Measurements from ENCODE around the gene RNASE8.
A peak's percentile ranks its signal among the peaks of the same experiment; 100 is the strongest.

The RNASE8 gene

DNA sequence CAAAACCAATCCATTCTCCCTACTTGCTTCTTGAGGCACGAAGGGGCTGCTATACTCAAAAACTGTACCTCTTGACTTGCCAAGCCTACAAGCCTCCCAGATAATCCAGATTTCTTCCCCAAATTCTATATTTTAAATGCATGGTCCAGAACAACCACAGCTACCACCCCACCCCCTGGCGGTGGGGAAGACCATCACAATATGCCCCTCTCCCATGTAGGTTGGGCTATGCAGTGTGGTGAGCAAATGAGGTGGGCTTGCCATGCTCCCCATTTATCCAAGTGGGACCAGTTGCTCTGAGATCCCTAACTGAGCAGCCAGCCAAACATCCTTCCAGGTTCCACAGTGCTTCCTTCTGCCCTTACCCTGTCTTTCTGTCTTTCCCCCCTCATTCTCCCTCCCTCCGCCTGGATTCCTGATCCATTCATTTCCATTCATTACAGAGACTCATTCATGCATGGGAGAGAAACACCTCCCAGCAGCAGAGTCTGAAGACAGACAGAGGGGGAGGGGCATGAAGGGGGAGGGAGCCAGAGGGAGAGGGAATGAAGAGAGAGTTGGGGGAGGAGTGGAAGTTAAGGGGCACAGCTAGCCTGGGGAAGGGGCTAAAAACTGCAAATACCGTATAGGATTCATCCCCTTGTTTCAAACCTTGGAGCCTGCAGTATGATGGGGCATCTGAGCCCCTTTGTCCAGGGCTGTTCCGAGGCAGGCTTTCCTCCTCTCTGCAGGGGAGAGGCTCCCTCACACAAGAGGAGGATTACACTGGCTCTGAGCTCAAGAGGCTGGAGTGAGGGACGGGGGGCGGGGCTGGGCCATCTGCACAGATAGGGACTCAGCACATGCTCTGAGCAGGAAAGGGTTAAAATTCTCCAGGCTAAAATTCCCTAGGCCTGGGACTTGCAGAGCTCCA is 36.4 kb downstream of the RNASE8 start:
- DNase-seq = peak; percentile 60

DNA sequence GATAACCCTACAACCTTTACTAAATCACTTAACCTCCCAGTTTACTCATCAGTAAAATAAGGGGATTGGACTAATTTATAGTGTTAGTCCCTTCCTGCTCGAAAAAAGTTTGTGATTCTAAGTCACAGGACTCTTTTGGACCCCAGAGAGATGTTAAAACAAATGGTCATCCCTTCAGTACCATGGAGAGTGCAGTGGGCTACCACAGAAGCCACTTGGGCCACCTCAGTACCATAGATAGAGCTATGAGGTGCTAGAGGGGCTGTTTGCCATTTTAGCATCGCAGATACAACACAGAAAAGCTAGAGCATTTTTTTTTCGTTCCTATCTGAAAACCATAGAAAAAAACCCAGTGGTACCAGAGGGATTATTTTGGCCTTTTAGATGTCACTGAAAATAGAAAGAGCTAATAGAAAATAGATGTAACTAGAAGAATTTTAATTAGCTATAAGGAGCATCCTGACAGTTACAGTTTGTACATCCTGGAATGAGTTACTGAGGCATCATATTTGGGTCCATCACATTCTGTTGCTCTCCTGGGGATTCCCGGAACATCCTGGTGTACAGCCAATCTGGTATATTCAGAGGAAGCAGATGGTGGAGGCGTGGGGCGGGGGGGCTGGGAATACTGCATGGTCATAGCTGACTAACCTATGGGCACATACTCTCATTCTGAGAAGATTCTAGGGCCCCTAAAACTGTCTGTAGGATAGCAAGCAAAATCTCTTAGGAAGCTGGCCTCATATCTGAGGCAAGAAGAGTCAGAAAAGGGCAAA is 38.0 kb downstream of the RNASE8 start:
- no peak for DNase-seq

DNA sequence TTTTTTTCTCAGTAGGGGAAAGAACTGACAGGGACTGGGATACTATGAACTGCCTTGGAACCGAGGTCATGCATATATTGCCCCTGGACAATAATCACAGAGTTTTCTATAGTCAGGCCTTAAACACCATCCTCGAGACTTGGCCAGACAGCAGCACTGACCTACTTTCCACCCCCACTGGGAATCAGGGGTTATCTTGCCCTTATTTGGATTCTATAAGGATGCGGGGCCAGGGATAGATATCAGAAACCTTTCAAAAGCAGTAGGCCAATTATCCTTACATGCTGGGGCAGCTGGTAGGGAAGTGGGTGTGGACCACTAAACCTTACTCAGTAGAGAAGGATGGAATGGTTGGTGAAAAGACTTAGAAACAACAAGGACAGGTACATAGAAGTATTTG is 38.8 kb downstream of the RNASE8 start:
- DNase-seq = no peak

- no peak for DNase-seq
Observed at GRCh38 chr14:21096978-21097635, 39.5 kb downstream of the RNASE8 start.

DNA sequence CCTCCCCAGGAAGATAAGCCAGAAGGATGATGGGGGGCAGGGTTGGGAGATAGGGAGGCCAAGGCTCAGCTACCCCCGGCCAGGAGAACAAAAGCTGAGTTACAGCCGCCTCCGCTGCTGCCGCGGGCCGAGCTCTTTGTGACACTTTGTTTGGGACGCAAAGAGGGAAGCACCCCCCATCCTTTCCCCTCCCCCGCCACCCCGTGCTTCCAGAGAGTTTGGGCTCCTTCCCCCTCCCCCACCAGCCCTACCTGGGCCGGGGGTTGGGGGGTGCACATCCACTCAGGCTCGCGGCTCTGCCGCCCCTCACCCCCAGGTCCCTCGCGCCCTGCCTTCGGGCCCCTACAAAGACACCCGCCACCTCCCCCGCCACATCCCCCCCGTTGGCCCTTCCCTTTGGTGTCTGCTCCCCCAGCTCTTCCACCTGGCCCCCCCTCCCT is 40.0 kb downstream of the RNASE8 start:
- no peak for DNase-seq

DNA sequence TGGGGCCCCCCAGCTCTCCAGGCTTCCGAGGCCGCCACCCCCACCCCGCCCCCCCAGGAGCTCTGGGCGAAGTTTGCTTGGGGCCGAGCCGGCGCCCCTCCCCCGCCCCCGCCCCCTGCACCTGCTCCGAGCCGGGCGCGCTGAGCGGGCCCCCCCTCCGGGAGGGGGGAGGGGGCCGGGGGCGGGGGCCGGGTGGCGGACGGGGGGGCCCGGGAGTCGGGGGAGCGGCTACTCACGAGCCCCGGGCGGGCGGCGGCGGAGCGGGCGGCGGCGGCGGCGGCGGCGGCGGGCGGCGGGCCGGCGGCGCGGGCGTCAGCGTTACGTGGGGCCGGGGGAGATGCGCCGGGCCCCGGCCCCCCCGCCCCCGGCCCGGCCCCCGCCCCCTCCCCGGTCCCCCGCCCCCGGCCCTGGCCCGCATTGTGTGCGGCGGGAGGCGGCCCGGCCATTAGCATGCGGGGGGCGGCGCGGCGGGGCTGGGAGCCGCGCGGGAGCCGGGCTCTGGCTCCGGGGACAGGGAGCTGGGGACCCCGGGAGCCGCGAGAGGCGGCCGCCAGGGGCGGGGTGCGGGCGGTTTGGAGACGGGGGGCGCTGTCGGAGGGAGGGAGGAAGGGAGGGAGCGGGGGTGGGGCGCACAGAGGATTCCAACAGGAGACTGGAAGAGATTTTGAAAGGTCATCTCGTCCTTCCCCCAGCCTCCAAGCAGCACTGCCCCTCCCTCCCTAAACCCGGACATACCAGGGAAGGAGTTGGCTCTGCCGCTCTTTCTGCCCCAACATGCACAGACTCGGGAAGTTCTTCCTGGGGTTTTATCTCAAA is 40.7 kb downstream of the RNASE8 start, which contains the start of gene ZNF219:
Gene ZNF219 (minus strand): TSS at position 580 of the 816 bp plus-strand sequence. CDS start 5,064 bp downstream, outside the sequence.
- peak; percentile 71 for DNase-seq

- DNase-seq = no peak
Observed at GRCh38 chr14:21098892-21099595, 41.4 kb downstream of the RNASE8 start.

- DNase-seq = no peak
Observed at GRCh38 chr14:21099596-21099985, 42.0 kb downstream of the RNASE8 start.

- no peak for DNase-seq
Observed at GRCh38 chr14:21100931-21101330, 43.3 kb downstream of the RNASE8 start, which contains the start of gene TMEM253. Gene TMEM253 (plus strand): TSS chr14:21101066. CDS start chr14:21101344, 278 bp downstream.

- DNase-seq = no peak
Observed at GRCh38 chr14:21101802-21102413, 44.3 kb downstream of the RNASE8 start.

GRCh38 chr14:21102521-21103410 is 45.1 kb downstream of the RNASE8 start:
- DNase-seq = no peak

DNA sequence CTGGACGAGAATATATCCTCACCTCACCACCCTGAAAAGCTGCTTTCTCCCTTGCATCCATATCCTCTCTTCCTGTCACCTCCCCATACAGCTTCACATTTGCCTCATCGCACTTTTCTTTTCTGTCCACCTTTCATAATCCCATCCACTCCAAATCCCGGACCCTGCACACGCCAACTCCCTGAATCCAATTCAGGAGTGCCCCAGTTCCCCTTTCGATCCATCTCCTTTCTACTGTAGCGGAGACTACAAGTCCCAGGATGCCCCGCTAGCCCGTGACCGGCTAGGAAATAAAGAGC is 45.7 kb downstream of the RNASE8 start:
- DNase-seq = no peak

DNA sequence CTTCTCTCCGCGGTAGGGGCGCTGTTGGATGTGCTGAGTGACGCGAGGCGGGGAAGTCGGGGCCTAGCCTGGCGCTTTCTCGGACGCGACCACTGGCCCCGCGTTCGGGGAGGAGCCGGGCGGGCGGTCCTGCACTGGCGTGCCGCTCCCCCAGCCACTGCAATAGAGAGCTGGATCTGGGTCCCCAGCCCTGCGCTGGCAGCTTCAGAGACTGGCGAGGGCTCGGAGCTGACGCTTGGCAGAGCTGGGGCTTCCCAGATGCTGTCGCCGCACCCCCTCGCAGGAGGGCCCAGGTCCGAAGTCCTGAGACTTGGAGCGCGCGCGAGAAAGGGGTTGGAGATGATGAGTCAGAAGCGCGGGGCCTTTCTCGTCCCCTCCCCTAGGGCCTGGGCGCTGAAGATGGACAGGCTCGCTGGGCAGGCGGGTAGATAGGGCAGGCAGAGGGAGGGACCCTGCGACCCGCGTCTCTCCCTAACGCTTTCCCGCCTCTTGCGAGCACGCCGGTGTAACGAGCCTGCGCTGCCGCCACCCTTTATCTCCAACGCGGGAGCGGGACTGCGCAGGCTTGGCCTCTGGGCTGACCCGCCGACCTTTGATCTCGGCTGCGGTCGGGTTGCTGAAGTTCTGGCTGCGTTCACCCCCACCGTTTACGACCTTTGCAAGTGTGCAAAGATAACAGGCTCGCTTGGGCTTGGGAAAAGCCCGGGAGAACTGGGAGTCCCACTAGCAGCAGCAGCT is 46.3 kb downstream of the RNASE8 start:
- peak; percentile 97 for DNase-seq

GRCh38 chr14:21104448-21105060 is 46.9 kb downstream of the RNASE8 start:
- peak; percentile 82 for DNase-seq

DNA sequence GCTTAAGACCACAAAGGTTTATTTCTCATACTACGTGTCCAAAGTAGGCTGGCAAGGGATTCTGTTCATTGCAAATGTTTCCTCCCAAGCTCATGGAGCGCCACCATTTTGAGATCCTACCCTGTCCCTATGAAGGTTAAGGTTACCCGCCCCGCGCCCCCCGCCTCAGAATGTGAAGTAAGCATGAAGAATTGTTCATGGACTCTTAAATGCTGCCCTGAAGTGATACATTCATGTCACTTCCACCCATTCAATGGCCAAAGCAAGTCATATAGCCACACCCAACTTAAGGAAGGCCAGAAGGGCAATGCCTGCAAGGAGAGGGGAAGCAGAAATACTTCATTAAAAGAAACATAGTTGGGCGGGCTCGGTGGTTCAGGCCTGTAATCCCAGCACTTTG is 47.5 kb downstream of the RNASE8 start:
- no peak for DNase-seq

GRCh38 chr14:21106176-21106497 is 48.5 kb downstream of the RNASE8 start:
- no peak for DNase-seq

DNA sequence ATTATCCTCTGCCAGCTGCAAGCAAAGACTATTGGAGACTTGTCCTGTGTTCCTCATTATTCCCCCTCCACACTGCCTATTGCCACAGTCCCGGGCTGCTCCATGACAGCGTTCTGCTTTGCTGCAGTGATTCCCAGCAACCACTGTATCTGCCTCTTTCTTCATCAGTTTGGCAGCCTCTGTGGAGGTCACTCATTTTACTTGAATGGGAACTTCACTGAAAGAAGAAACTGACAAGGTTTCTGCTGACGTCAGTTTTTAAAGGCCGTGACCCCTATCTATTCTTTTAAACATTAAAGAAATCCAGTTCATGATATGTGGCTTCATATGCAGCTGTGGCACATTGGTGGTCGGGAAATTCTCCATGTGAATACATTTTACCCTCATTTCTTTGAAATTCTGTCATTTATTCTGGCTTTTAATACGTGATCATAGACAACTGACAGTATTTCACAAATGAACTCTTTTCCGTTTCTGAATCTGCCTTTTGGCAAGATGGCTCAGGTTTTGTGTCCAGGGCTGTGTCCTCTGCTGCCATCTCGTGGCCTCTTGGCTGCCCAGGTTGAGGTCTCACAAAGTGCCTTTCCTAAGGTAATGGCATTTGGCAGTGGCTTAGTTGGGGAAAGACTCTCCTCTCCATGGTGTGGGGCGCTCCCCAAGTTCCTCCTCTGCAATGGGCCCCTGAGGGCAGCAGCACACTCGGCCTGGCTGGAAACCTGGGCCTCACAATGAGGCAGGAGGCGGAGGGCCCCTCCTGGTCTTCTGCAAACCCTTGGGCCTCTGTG is 49.1 kb downstream of the RNASE8 start:
- peak; percentile 87 for DNase-seq

GRCh38 chr14:21107283-21107800 is 49.7 kb downstream of the RNASE8 start:
- no peak for DNase-seq

Data from right hindlimb (tissue), 1 donor.